Uterus (tissue), 4 donors: ENCODE results near the gene ARMH4. TPM values are rescaled to one million over a fixed set of nuclear protein-coding genes. Genes with fewer than 3 reads are reported as not detected.
A peak's percentile ranks its signal among the peaks of the same experiment; 100 is the strongest.

Source experiments
- DNase-seq, 2 donors: peaks; one replicate each; pipeline ENCODE4 v3.0.0-alpha.2; 2019 to 2020
- H3K27ac ChIP-seq, 2 donors: fragments of 200-600 bp; sonication (generic); 1 replicate in 1 of 2; 2 replicates in 1 of 2; pipeline ENCODE4 v1.5.1; 2016 to 2018
- H3K27me3 ChIP-seq, 2 donors: fragments of 200-600 bp; sonication (generic); one replicate each; pipeline ENCODE4 v1.5.1; 2018 to 2019; ENCODE audit warnings: control low read depth in 1 of 2
- H3K36me3 ChIP-seq, 2 donors: fragments of 200-600 bp; sonication (generic); one replicate each; pipeline ENCODE4 v1.5.1; 2019; ENCODE audit warnings: control low read depth in 1 of 2
- H3K4me1 ChIP-seq, 2 donors: fragments of 200-600 bp; sonication (generic); one replicate each; pipeline ENCODE4 v1.5.1; 2018 to 2019; ENCODE audit warnings: control low read depth in 1 of 2
- H3K4me3 ChIP-seq, 2 donors: fragments of 200-600 bp; sonication (generic); 1 replicate in 1 of 2; 2 replicates in 1 of 2; pipeline ENCODE4 v1.5.1; 2018 to 2019; ENCODE audit warnings: mild to moderate bottlenecking in 1 of 2
- H3K9me3 ChIP-seq, 2 donors: fragments of 200-600 bp; sonication (generic); one replicate each; pipeline ENCODE4 v1.5.1; 2019; ENCODE audit warnings: control low read depth in 1 of 2
- CTCF ChIP-seq, 4 experiments: fragments of 200-600 bp in 2 of 4; fragments of 450-650 bp in 2 of 4; sonication (generic) in 2 of 4; IDR thresholded peaks; one replicate each; pipeline ENCODE4 v1.5.1; 2016 to 2019; ENCODE audit warnings: antibody characterized with exemption in 4 of 4, mild to moderate bottlenecking in 2 of 4, moderate library complexity in 1 of 4
- POLR2A ChIP-seq, 2 donors: fragments of 450-650 bp; IDR thresholded peaks; one replicate each; pipeline ENCODE4 v1.6.1; 2016; ENCODE audit warnings: antibody characterized with exemption in 2 of 2, mild to moderate bottlenecking in 1 of 2, moderate library complexity in 1 of 2
- intact Hi-C: fragments of 100-400 bp; cut with DNase I; formaldehyde crosslinking; loops from one replicate; pipeline ENCODE4 v1.15.1; 2023; ENCODE audit warnings: low total_unique reads
- total RNA-seq, 4 donors: library from RNA; depleted of rRNA in 3 of 4; stranded (reverse); fragments of >200 nt in 3 of 4; gene quantifications; one replicate each; pipeline versions ENCODE4 v1.1.0 to v1.2.4, GENCODE V29; 2014 to 2023
- donor health status: DM: yes; HTN: yes; CAD: no.

Gene ARMH4
- total RNA-seq, 4 donors from 2014 or later = 8.2 to 49.9 (median 11.2) TPM

DNA sequence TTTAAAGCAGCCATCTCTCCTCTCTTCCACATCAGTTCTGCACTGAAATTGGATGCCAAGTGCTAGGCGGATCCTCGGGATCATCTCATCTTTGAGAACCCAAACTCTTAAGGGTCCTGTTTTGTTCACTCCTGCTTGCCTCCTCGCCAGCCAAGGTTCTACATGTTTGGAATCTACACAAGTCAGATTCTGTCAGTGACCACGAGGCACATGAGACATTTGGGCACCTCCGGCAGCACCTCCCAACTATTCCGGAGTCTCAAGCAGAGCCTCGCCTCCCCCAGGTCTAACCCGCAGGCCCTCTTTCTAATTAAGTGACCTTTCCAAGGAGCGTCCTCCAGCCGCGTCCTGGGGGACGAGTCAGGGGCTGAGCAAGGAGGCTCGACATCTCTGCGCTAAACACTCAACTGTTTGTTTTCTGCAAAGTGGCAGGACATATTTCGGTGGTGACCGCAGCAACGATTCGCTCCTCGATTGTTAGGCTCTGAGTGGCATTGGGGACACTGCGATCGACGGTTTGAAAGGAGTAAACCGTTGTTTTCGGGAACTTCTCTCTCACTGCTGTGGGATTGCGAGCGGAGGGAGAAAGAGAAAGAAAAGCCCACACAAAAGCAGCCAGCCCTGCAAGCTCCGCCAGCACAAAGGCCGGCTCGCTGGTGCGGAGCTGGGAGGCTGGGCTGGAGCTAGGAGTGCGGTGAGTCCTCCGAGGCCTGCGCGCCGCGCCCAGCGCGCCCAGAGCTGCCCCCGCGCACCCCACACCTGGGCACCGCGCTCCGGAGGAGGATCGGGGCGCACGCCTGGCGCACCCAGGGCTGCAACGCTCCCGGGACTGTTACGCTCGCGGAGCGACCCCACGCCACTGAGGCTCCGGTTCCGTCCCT lies 640 bp downstream of the ARMH4 start:
- Histone ChIP-seq H3K9me3 (no peaks in the 10 kb centered on the region), H3K4me3 (peak overlapping the region; percentile 47 to 59), H3K4me1 (no peaks in the 10 kb centered on the region), H3K27ac (peak overlapping the region; percentile 70 to 77), H3K36me3 (no peaks in the 10 kb centered on the region), H3K27me3 (no peaks in the 10 kb centered on the region)
- TF ChIP-seq CTCF (IDR thresholded peaks at IDR 0.05) = no peak
- no peak for TF ChIP-seq POLR2A (IDR thresholded peaks at IDR 0.05)
- intact Hi-C loops = no loop called here
- DNase-seq = peak in 1 of 2 donors; percentile 15

DNA sequence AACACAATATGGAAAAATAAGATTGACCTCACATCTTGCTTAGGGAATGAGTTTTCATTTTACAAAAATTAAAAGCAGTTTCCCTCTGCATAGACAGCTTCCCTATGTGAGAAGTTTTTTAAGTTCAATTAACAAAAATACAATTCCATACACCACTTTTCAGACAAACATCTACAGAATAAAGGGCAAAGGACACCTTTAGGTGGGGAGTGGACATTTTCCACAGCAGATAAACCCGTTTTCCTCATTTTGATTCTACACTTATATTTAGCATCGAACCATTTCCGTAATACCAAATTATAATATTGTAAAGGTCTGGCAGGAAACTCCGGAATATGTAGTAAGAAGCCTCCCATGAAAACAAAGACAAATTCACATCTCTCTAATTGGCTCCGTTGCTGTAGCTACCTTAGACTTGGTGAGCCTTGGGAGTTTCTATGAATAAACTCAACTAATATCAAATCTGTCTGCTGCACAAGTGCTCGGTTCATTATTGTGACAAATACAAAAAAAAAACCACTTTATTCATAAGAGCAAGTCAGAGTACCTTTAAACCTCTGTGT lies 1.7 kb downstream of the ARMH4 start:
- Histone ChIP-seq H3K4me3 (no peak overlapping the region), H3K9me3 (no peaks in the 10 kb centered on the region), H3K4me1 (no peaks in the 10 kb centered on the region), H3K27ac (no peak overlapping the region), H3K36me3 (no peaks in the 10 kb centered on the region), H3K27me3 (no peaks in the 10 kb centered on the region)
- TF ChIP-seq POLR2A (IDR thresholded peaks at IDR 0.05) (no peak), CTCF (IDR thresholded peaks at IDR 0.05) (no peak)
- intact Hi-C loops = no loop called here
- DNase-seq = no peak

DNA sequence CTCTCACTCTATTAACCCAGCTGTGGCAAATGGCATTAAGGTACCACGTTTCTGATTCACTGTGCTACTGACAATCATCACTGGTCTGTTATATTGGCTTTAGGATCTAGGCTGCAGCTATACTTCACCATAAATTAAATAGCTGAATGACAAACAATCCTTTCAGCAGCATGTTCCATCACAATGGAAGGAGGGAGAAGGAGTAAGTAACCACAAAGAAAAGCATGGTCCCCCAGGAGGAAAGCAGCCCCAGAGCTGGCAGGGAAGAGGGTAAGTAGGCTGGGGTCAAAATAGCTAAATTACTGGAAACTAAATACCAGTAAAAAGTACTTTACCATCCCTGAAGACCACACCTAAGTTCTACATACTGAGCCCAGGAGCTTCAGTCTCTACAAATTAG lies 2.8 kb downstream of the ARMH4 start:
- Histone ChIP-seq H3K4me1 (no peaks in the 10 kb centered on the region), H3K4me3 (no peak overlapping the region), H3K9me3 (no peaks in the 10 kb centered on the region), H3K36me3 (no peaks in the 10 kb centered on the region), H3K27me3 (no peaks in the 10 kb centered on the region), H3K27ac (no peak overlapping the region)
- TF ChIP-seq CTCF (IDR thresholded peaks at IDR 0.05) = no peak
- TF ChIP-seq POLR2A (IDR thresholded peaks at IDR 0.05) = no peak
- no peak for DNase-seq
- intact Hi-C loops = no loop called here

- H3K27ac ChIP-seq = no peak overlapping the region
- intact Hi-C loops = no loop called here
- DNase-seq = no peak
- H3K4me1 ChIP-seq = no peaks in the 10 kb centered on the region
- H3K4me3 ChIP-seq = no peak overlapping the region
- H3K36me3 ChIP-seq = no peaks in the 10 kb centered on the region
- H3K27me3 ChIP-seq = no peaks in the 10 kb centered on the region
- no peak for TF ChIP-seq CTCF (IDR thresholded peaks at IDR 0.05)
- no peak for TF ChIP-seq POLR2A (IDR thresholded peaks at IDR 0.05)
- H3K9me3 ChIP-seq = no peaks in the 10 kb centered on the region
Observed at GRCh38 chr14:58146399-58146798, 5.6 kb downstream of the ARMH4 start.

DNA sequence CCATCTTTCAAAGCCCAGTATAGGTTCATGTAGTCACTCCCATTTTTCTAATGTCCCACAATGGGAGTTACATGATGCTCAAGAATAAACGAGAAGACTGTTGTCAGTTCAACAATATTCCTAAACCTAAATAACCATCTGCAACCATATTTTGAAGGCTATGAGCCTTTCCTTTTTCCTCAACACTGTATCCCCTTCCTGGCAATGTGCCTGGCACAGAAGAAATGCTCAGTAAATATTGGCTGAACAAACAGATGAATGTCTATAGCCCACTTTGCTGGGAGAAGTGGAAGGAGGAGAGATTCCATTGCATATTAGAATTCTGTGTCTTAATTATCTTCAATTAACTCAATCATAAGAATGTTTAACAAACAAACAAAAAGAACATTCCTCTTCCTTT lies 6.1 kb downstream of the ARMH4 start:
- intact Hi-C loops = no loop called here

More for the DNA sequence above, 6.1 kb downstream of the ARMH4 start:
- Histone ChIP-seq H3K4me1 (no peaks in the 10 kb centered on the region), H3K36me3 (no peaks in the 10 kb centered on the region), H3K27ac (no peak overlapping the region), H3K9me3 (no peaks in the 10 kb centered on the region), H3K4me3 (no peak overlapping the region), H3K27me3 (no peaks in the 10 kb centered on the region)
- no peak for DNase-seq
- TF ChIP-seq CTCF (IDR thresholded peaks at IDR 0.05) = no peak
- TF ChIP-seq POLR2A (IDR thresholded peaks at IDR 0.05) = no peak
